Nephron progenitor cell (in vitro differentiated cells): ENCODE data around the gene IWS1.
A peak's percentile ranks its signal among the peaks of the same experiment; 100 is the strongest.
"Not testable (repeated sequence)": the region's sequence is repeated elsewhere in the genome, so short reads cannot be mapped to it uniquely, and the experiment has no call there.

Experiments
- DNase-seq: peaks from one replicate; pipeline ENCODE4 v3.0.0; 2021
- H3K27ac Mint-ChIP-seq: 2 replicates; pipeline ENCODE4 v1.8.0; 2021; ENCODE audit warnings: mild to moderate bottlenecking, moderate library complexity, mixed read lengths
- H3K27me3 Mint-ChIP-seq: 2 replicates; pipeline ENCODE4 v1.8.0; 2021; ENCODE audit warnings: mild to moderate bottlenecking, low read depth, mixed read lengths; ENCODE audit not compliant: poor library complexity
- H3K36me3 Mint-ChIP-seq: 2 replicates; pipeline ENCODE4 v1.8.0; 2021; ENCODE audit warnings: low read depth, mixed read lengths
- H3K4me1 Mint-ChIP-seq: 2 replicates; pipeline ENCODE4 v1.8.0; 2021; ENCODE audit warnings: mixed read lengths
- H3K4me3 Mint-ChIP-seq: 2 replicates; pipeline ENCODE4 v1.8.0; 2021; ENCODE audit warnings: mild to moderate bottlenecking, moderate library complexity, mixed read lengths
- H3K9me3 Mint-ChIP-seq: 2 replicates; pipeline ENCODE4 v1.8.0; 2021; ENCODE audit warnings: mild to moderate bottlenecking, moderate library complexity, mixed read lengths
- CTCF ChIP-seq: fragments of 200-600 bp; sonication (generic); IDR thresholded peaks from 2 replicates; pipeline ENCODE4 v1.5.0; 2021; ENCODE audit warnings: antibody characterized with exemption

Gene IWS1

GRCh38 chr2:127545796-127546195 lies 19.5 kb upstream of the IWS1 start:
- H3K4me3 Mint-ChIP-seq, result no peak overlapping the region
- no peaks in the 10 kb centered on the region for H3K9me3 Mint-ChIP-seq
- H3K27ac Mint-ChIP-seq, result no peak overlapping the region

GRCh38 chr2:127545189-127545588 lies 18.9 kb upstream of the IWS1 start:
- no peak for TF ChIP-seq CTCF
- no peak for DNase-seq
- Mint-ChIP-seq H3K36me3 (no peaks in the 10 kb centered on the region), H3K4me1 (peaks cover 16% of the 10 kb centered on the region), H3K27ac (no peak overlapping the region), H3K4me3 (no peak overlapping the region), H3K27me3 (peaks cover 52% of the 10 kb centered on the region), H3K9me3 (no peaks in the 10 kb centered on the region)

More at GRCh38 chr2:127545796-127546195, 19.5 kb upstream of the IWS1 start:
- Mint-ChIP-seq H3K36me3 (no peaks in the 10 kb centered on the region), H3K27me3 (peaks cover 50% of the 10 kb centered on the region), H3K4me1 (peaks cover 16% of the 10 kb centered on the region)
- no peak for DNase-seq
- no peak for TF ChIP-seq CTCF

- peaks cover 50% of the 10 kb centered on the region for H3K27me3 Mint-ChIP-seq
- not testable (repeated sequence) for H3K36me3 Mint-ChIP-seq, H3K4me3 Mint-ChIP-seq, DNase-seq, H3K9me3 Mint-ChIP-seq
- H3K27ac Mint-ChIP-seq, result peak overlapping the region; percentile 83
- H3K4me1 Mint-ChIP-seq, result peaks cover 16% of the 10 kb centered on the region
These were observed 16.8 kb upstream of the IWS1 start for GRCh38 chr2:127543013-127543501.

GRCh38 chr2:127542231-127542630 lies 15.9 kb upstream of the IWS1 start:
- TF ChIP-seq CTCF, result no peak
- Mint-ChIP-seq H3K27me3 (peaks cover 50% of the 10 kb centered on the region), H3K27ac (no peak overlapping the region), H3K9me3 (no peaks in the 10 kb centered on the region), H3K36me3 (no peaks in the 10 kb centered on the region), H3K4me3 (no peak overlapping the region), H3K4me1 (peaks cover 16% of the 10 kb centered on the region)
- DNase-seq, result no peak

GRCh38 chr2:127541809-127542208 lies 15.5 kb upstream of the IWS1 start:
- no peak for TF ChIP-seq CTCF
- DNase-seq, result no peak
- Mint-ChIP-seq H3K27me3 (peaks cover 49% of the 10 kb centered on the region), H3K27ac (no peak overlapping the region), H3K9me3 (no peaks in the 10 kb centered on the region), H3K4me1 (peaks cover 20% of the 10 kb centered on the region), H3K36me3 (no peaks in the 10 kb centered on the region), H3K4me3 (no peak overlapping the region)

GRCh38 chr2:127537644-127538043 lies 11.4 kb upstream of the IWS1 start:
- peaks cover 57% of the 10 kb centered on the region for H3K27me3 Mint-ChIP-seq

More at GRCh38 chr2:127537644-127538043, 11.4 kb upstream of the IWS1 start:
- no peak for DNase-seq
- no peaks in the 10 kb centered on the region for H3K36me3 Mint-ChIP-seq
- H3K4me3 Mint-ChIP-seq, result no peak overlapping the region
- H3K4me1 Mint-ChIP-seq, result peaks cover 27% of the 10 kb centered on the region
- no peak for TF ChIP-seq CTCF
- H3K9me3 Mint-ChIP-seq, result no peaks in the 10 kb centered on the region
- no peak overlapping the region for H3K27ac Mint-ChIP-seq
